ENCODE data around the gene BCR. TPM values are rescaled to one million over a fixed set of nuclear protein-coding genes. Genes with fewer than 3 reads are reported as not detected.

BCR gene
- total and polyA plus RNA-seq, 2 of the 8 experiments (the other 6 are each of a cell fraction or from before 2014, with no cell fraction given): 66.7 to 130 TPM

- no peak overlapping the region for H3K14ac ChIP-seq (ENCODE audit: insufficient read length)
- H3K79me2 ChIP-seq (ENCODE audit: control insufficient read depth in 1 of 2, insufficient read depth in 2 of 2, low read length in 2 of 2): peaks cover 0 to 50% of the 10 kb centered on the region in 2 experiments; a peak in 2 of 4 replicates
- no peak overlapping the region for H3K56ac ChIP-seq (replicated peaks; ENCODE audit: insufficient read length, low read depth, low read length)
- no peak overlapping the region for H2AFZ ChIP-seq (ENCODE audit: low read length)
- H3K27me3 ChIP-seq (replicated peaks in 1 of 4; ENCODE audit: control insufficient read depth in 3 of 4, extremely low read depth in 1 of 4, insufficient read depth in 3 of 4, low read length in 3 of 4): no peaks in the 10 kb centered on the region
- FAIRE-seq: no peak
- ChIA-PET CTCF (ENCODE audit: partially characterized antibody) (interaction anchor here (1.1 to 18.6 kb wide), 5 partner anchors 8 to 102 kb away, joined by 3 to 358 read pairs (median 9); partner anchors contain the start of gene BCR), POLR2A (ENCODE audit: partially characterized antibody) (no interaction called here)
- H4K5ac ChIP-seq (ENCODE audit: insufficient read length, low read depth, low read length): no peak overlapping the region
- no peak for DNase-seq (ENCODE audit: low read depth in 1 of 2, low spot score in 2 of 2)
- H2BK12ac ChIP-seq (ENCODE audit: low read depth, low read length): no peak overlapping the region
- no peak overlapping the region for H2BK15ac ChIP-seq (ENCODE audit: low read length)
- H3K36me3 ChIP-seq (ENCODE audit: control insufficient read depth in 2 of 4, insufficient read depth in 4 of 4, low read length in 3 of 4): peaks cover 12 to 42% (median 30%) of the 10 kb centered on the region in 4 experiments; a peak in 7 of 8 replicates
- peaks cover 12% of the 10 kb centered on the region for H3K79me1 ChIP-seq (ENCODE audit: low read depth, low read length)
- no peak overlapping the region for H2BK120ac ChIP-seq (replicated peaks; ENCODE audit: low read depth, low read length)
- TF ChIP-seq, protein P1, sequence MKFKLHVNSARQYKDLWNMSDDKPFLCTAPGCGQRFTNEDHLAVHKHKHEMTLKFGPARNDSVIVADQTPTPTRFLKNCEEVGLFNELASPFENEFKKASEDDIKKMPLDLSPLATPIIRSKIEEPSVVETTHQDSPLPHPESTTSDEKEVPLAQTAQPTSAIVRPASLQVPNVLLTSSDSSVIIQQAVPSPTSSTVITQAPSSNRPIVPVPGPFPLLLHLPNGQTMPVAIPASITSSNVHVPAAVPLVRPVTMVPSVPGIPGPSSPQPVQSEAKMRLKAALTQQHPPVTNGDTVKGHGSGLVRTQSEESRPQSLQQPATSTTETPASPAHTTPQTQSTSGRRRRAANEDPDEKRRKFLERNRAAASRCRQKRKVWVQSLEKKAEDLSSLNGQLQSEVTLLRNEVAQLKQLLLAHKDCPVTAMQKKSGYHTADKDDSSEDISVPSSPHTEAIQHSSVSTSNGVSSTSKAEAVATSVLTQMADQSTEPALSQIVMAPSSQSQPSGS (IDR thresholded peaks at IDR 0.05; ENCODE audit: low read length): no peak
- H3K9ac ChIP-seq (replicated peaks in 1 of 4; ENCODE audit: extremely low read depth in 1 of 4, low read depth in 3 of 4, low read length in 3 of 4): no peak overlapping the region
- H4K91ac ChIP-seq (replicated peaks; ENCODE audit: insufficient read length, low read length): no peak overlapping the region
- H3K18ac ChIP-seq (ENCODE audit: extremely low read depth, low read length): no peak overlapping the region
- H3K23me2 ChIP-seq (ENCODE audit: low read depth, low read length): no peaks in the 10 kb centered on the region
- no peak overlapping the region for H3K4me2 ChIP-seq (ENCODE audit: insufficient read depth in 1 of 2, low read depth in 2 of 2, low read length in 2 of 2)
- no peak overlapping the region for H3K23ac ChIP-seq (ENCODE audit: insufficient read length)
- no peak overlapping the region for H3K27ac ChIP-seq (ENCODE audit: low read depth, low read length)
- H3K4me1 ChIP-seq (replicated peaks in 1 of 4; ENCODE audit: control insufficient read depth in 3 of 4, insufficient read depth in 4 of 4, low read length in 3 of 4): peaks cover 3 to 11% (median 6%) of the 10 kb centered on the region in 4 experiments
- WGBS, 2 experiments (ENCODE audit: extremely low coverage in 1 of 2, insufficient coverage in 1 of 2, insufficient read length in 1 of 2, insufficient replicate concordance in 2 of 2, low coverage in 1 of 2, low lambda C conversion rate in 2 of 2, missing lambda C conversion rate in 1 of 2): 91% methylated on average over 11 of the region's 11 CpGs; no CpG with 5 or more reads in 1 of the 2 experiments
- H3K9me3 ChIP-seq (ENCODE audit: insufficient read depth in 2 of 2, low read depth in 1 of 2, low read length in 1 of 2): no peaks in the 10 kb centered on the region
- peaks cover 10 to 14% of the 10 kb centered on the region in 2 experiments for H4K20me1 ChIP-seq (replicated peaks in 1 of 2; ENCODE audit: control insufficient read depth in 1 of 2, insufficient read depth in 2 of 2, low read length in 2 of 2)
- H4K8ac ChIP-seq (ENCODE audit: extremely low read depth, insufficient read depth, low read length): no peak overlapping the region
- H3K4ac ChIP-seq (replicated peaks; ENCODE audit: insufficient read length, low read depth, low read length): no peak overlapping the region
- 0 out of 2 replicates have a peak overlapping the region, but pooled peaks have one; percentile 52 for H2BK5ac ChIP-seq (ENCODE audit: low read depth, low read length)
- no peak overlapping the region for H2AK5ac ChIP-seq (ENCODE audit: low read depth, low read length)
- H3K4me3 ChIP-seq (ENCODE audit: extremely low read depth in 1 of 4, insufficient read depth in 2 of 4, low read depth in 3 of 4, low read length in 4 of 4): no peak overlapping the region
- H2BK20ac ChIP-seq (ENCODE audit: low read length): no peak overlapping the region
These were observed 78.5 kb downstream of the BCR start for GRCh38 chr22:23258826-23259170.

Data from H1 (cell line).